Effector memory CD4-positive, alpha-beta T cell (primary cell): ENCODE measurements around the gene KDM2B.

Experiments
- DNase-seq, 3 donors: peaks; one replicate each; pipeline ENCODE4 v3.0.0-alpha.2; 2020
- H3K27ac ChIP-seq: 2 replicates; pipeline ENCODE4 v1.7.0; 2013; ENCODE audit warnings: mild to moderate bottlenecking, low read length, moderate library complexity; ENCODE audit not compliant: insufficient read depth, poor library complexity, severe bottlenecking
- H3K27me3 ChIP-seq: replicated peaks from 2 replicates; pipeline ENCODE4 v1.7.0; 2013; ENCODE audit warnings: mild to moderate bottlenecking, low read length; ENCODE audit not compliant: insufficient read depth, control insufficient read depth, poor library complexity, severe bottlenecking
- H3K36me3 ChIP-seq: 2 replicates; pipeline ENCODE4 v1.7.0; 2013; ENCODE audit warnings: mild to moderate bottlenecking, low read length, moderate library complexity; ENCODE audit not compliant: control insufficient read depth, insufficient read depth
- H3K4me1 ChIP-seq: 2 replicates; pipeline ENCODE4 v1.7.0; 2013; ENCODE audit warnings: low read length, mild to moderate bottlenecking; ENCODE audit not compliant: control insufficient read depth, insufficient read depth, poor library complexity, severe bottlenecking
- H3K4me3 ChIP-seq: 2 replicates; pipeline ENCODE4 v1.7.0; 2013; ENCODE audit warnings: low read length, low read depth, mild to moderate bottlenecking; ENCODE audit not compliant: insufficient read depth, poor library complexity, severe bottlenecking
- H3K9me3 ChIP-seq: 2 replicates; pipeline ENCODE4 v1.7.0; 2013; ENCODE audit warnings: mild to moderate bottlenecking, low read length, moderate library complexity; ENCODE audit not compliant: control insufficient read depth

KDM2B gene

DNA sequence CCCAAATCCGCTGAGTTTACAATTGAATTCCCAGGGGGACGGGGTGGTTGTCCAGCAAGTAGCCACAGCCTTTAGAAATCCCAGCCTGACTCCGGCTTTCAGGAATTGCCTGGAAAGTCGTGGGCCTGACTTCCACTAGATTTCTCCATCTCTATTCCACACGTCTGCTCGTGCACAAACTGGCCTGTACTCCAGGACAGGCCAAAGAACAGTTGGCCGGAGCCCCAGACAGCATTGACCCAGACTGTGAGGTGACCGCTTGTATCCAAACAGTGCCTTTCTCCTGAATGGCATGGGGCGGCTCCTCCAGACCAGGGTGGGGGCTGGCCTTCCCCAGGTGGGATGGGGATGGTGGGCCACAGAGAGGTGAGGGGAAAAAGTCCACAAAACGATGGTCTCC lies 62.2 kb downstream of the KDM2B start:
- no peak for DNase-seq
- Histone ChIP-seq H3K4me3 (no peak overlapping the region), H3K4me1 (no peaks in the 10 kb centered on the region), H3K27me3 (no peaks in the 10 kb centered on the region), H3K36me3 (peaks cover 16% of the 10 kb centered on the region), H3K27ac (no peak overlapping the region), H3K9me3 (no peaks in the 10 kb centered on the region)

- Histone ChIP-seq H3K27me3 (no peaks in the 10 kb centered on the region), H3K4me3 (no peak overlapping the region), H3K4me1 (no peaks in the 10 kb centered on the region), H3K27ac (no peak overlapping the region), H3K36me3 (peaks cover 37% of the 10 kb centered on the region), H3K9me3 (no peaks in the 10 kb centered on the region)
- no peak for DNase-seq
Measured at GRCh38 chr12:121516437-121517011, 64.3 kb downstream of the KDM2B start.

GRCh38 chr12:121515615-121516014 lies 65.2 kb downstream of the KDM2B start:
- Histone ChIP-seq H3K4me3 (no peak overlapping the region), H3K27ac (no peak overlapping the region), H3K36me3 (peaks cover 40% of the 10 kb centered on the region), H3K27me3 (no peaks in the 10 kb centered on the region), H3K9me3 (no peaks in the 10 kb centered on the region), H3K4me1 (no peaks in the 10 kb centered on the region)
- DNase-seq = no peak

GRCh38 chr12:121514184-121514742 lies 66.6 kb downstream of the KDM2B start:
- no peak for DNase-seq
- no peaks in the 10 kb centered on the region for H3K27me3 ChIP-seq
- H3K27ac ChIP-seq = peak overlapping the region; percentile 8
- no peak overlapping the region for H3K4me3 ChIP-seq
- H3K9me3 ChIP-seq = no peaks in the 10 kb centered on the region
- H3K36me3 ChIP-seq = peaks cover 41% of the 10 kb centered on the region
- H3K4me1 ChIP-seq = no peaks in the 10 kb centered on the region

DNA sequence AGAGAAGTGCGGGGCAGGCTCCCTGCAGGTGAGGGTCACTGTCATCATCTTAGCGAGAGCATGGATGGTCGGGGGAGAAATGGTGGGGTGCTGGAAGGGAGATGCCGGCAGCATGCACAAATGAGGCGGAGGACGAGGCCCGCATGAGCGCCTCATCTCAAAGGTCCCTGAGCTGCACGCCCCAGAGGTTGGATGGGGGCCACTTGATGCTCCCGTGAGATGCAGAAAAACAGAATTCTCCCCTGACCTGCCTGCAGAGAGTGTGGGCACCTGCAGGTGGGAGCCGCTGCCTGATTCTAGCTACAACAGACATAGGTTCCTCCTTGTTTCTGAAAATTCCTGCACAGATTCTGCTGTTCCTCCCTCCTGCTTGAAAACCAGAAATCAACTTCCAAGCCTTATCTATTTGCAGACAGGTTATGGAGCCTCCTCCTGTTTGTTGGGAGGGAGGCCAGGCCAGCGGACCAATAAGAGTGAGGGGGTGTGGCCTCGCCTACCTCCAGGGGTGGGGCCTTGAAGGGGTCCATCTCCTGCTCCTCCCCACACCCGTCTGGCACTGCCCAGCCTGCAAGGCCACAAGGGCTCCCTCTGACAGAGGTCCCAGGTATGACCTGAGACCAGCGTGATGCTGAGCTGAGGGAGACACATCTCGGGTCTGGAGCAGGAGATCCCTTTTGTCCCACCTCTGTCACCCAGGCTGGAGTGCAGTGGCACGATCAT lies 67.2 kb downstream of the KDM2B start:
- H3K36me3 ChIP-seq = peaks cover 39% of the 10 kb centered on the region
- H3K4me3 ChIP-seq = no peak overlapping the region
- no peaks in the 10 kb centered on the region for H3K4me1 ChIP-seq
- no peak for DNase-seq
- no peaks in the 10 kb centered on the region for H3K27me3 ChIP-seq
- no peaks in the 10 kb centered on the region for H3K9me3 ChIP-seq
- peak overlapping the region; percentile 8 for H3K27ac ChIP-seq

DNA sequence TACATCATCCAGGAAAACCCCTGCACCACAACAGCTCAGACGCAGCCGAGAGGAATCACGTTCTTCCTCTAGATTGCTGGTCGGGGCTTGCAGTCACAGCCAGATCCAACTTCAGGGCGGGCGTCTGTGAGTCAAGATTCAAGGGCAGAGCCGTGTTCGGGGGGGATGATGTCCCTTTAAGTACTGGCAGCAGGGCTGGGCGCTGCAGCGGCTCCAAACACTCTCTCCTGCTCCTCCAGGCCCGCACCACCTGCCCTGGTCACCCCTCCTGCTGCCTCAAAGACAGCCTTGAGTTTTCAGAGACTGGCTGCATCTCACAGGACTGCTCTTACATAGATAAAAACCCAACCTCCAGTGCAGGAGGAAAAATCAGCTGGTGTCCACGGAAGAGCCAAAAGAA lies 68.3 kb downstream of the KDM2B start:
- Histone ChIP-seq H3K4me1 (no peaks in the 10 kb centered on the region), H3K27me3 (no peaks in the 10 kb centered on the region), H3K36me3 (peaks cover 39% of the 10 kb centered on the region), H3K27ac (no peak overlapping the region), H3K9me3 (no peaks in the 10 kb centered on the region), H3K4me3 (no peak overlapping the region)
- no peak for DNase-seq

GRCh38 chr12:121511916-121512315 lies 68.9 kb downstream of the KDM2B start:
- no peak for DNase-seq
- no peaks in the 10 kb centered on the region for H3K9me3 ChIP-seq
- H3K27ac ChIP-seq = no peak overlapping the region
- no peaks in the 10 kb centered on the region for H3K27me3 ChIP-seq
- H3K4me1 ChIP-seq = no peaks in the 10 kb centered on the region
- no peak overlapping the region for H3K4me3 ChIP-seq
- H3K36me3 ChIP-seq = peaks cover 39% of the 10 kb centered on the region

DNA sequence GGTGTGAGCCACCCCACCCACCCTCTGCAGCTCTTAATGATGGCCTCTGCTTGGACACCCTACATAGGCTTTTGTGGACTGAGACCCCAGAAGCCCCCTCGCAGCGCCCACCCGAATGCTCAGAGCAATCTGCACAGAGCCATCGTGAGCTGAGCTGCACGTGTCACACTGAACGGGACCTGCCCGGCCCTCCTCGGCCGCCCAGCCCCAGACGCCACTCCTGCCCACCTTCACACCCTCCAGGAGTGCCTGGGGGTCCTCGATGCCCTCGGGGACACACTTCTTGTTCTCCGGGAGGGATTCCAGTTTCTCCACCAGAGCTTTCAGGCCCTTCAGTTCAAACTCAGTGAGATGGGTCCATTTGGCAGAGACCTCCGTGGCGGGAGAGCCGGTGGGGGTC lies 71.5 kb downstream of the KDM2B start:
- no peaks in the 10 kb centered on the region for H3K9me3 ChIP-seq
- H3K27me3 ChIP-seq = no peaks in the 10 kb centered on the region
- DNase-seq = no peak
- H3K36me3 ChIP-seq = peaks cover 39% of the 10 kb centered on the region
- no peak overlapping the region for H3K27ac ChIP-seq
- no peaks in the 10 kb centered on the region for H3K4me1 ChIP-seq
- H3K4me3 ChIP-seq = no peak overlapping the region

DNA sequence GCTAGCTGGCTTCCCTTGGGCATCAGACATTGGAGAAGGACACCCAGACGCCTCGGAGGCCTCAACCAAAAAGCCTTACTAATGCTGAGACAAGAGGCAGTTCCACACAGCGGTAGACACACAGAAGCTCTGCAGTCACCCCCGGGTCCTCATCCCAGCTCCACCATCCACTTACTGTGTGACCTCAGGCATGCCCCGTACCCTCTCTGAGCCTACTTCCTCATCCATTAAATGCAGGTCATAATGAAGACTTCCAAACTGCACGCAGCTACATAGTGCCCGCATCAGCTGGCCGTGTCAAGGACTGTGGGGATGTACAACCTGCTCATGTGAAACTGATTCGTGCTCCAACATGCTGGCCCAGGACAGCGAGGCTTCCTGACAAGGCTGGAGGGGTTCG lies 72.3 kb downstream of the KDM2B start:
- H3K36me3 ChIP-seq = peaks cover 36% of the 10 kb centered on the region
- H3K4me3 ChIP-seq = no peak overlapping the region
- DNase-seq = no peak

GRCh38 chr12:121507984-121508383 lies 72.8 kb downstream of the KDM2B start:
- peaks cover 31% of the 10 kb centered on the region for H3K36me3 ChIP-seq
- H3K27me3 ChIP-seq = no peaks in the 10 kb centered on the region
- H3K27ac ChIP-seq = no peak overlapping the region
- DNase-seq = no peak
- no peaks in the 10 kb centered on the region for H3K4me1 ChIP-seq
- H3K9me3 ChIP-seq = no peaks in the 10 kb centered on the region
- no peak overlapping the region for H3K4me3 ChIP-seq

More for the DNA sequence above, 72.3 kb downstream of the KDM2B start:
- Histone ChIP-seq H3K9me3 (no peaks in the 10 kb centered on the region), H3K27ac (no peak overlapping the region), H3K4me1 (no peaks in the 10 kb centered on the region), H3K27me3 (no peaks in the 10 kb centered on the region)
